DMS153 treated with DMSO at 0.1 percent for 48 hours (cell line): Measurements from ENCODE around the gene KIF23.
"Not testable (repeated sequence)": the region's sequence is repeated elsewhere in the genome, so short reads cannot be mapped to it uniquely, and the experiment has no call there.

ENCODE experiments used
- DNase-seq: peaks from one replicate; lab custom pipeline; 2025; ENCODE audit not compliant: unreplicated experiment; lab: John Stamatoyannopoulos, UW

The KIF23 gene

GRCh38 chr15:69413822-69414700 lies at the start of gene KIF23:
TSS of gene KIF23 (plus strand) at chr15:69414349. CDS start at chr15:69414466, 117 bp downstream.
- DNase-seq, result peak; percentile 77

- DNase-seq, result no peak
These were observed 46.9 kb upstream of the KIF23 start for GRCh38 chr15:69367236-69367635.

- no peak for DNase-seq
These were observed 44.5 kb upstream of the KIF23 start for GRCh38 chr15:69369631-69370030.

- DNase-seq, result no peak
These were observed 40.7 kb upstream of the KIF23 start for GRCh38 chr15:69373406-69373805.

DNA sequence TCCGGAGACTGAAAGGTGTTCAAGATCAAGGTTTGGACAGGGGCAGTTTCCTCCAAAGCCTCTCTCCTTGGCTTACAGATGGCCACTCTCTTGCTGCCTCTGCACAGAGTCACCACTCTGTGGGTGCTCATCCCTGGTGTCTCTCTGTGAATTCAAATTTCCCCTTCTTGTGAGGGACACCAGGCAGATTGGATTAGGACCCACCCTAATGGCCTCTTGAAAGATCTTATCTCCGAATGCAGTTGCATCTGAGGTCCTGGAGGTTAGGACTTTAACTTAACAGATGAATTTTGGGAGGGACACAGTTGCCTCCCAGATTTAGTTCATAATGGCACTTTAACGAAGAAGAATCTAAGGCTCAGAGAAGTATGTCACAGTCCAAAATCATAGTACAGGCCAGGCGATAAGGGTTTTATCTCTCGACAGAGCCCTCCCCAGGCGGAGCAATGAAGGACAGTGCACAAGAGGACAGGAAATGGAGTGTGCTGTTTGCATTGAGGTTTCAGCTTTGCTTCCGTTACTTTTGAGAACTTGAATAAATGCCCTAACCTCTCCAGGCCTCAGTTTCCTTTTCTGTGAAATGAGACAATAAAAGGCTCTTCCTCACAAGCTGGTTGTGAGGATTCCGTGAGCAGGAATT lies 38.9 kb upstream of the KIF23 start:
- no peak for DNase-seq

GRCh38 chr15:69377216-69377970 lies 36.8 kb upstream of the KIF23 start:
- DNase-seq, result no peak

DNA sequence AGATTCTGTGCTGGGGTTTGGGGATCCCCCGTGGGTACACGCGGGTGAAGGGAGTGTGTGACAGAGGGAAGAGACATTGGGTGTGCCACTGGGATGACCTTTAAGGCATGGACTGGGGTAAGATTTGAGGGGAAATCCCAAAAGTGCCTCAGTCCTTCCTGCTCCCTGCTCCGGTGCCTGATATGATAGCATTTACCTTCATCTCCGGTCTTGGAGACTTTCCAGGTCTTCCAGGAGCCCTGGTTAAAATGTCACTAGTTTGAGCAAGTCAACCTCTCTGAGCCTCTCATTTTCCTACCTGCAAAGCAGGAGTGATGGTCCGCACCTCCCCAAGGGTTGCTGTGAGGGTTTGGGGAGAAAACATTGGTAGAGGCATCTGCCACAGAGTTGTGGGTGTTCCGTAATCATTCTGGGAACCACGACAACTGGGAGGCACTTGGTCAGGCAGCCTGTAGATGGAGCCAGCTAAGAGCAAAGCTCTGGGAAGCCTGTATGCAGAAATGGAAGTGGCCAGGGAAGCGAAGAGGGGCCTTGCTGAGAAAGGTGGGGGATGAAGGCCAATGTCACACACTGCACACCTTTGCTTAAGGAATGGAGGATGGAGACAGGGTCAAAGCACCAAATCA lies 33.9 kb upstream of the KIF23 start:
- DNase-seq, result no peak

GRCh38 chr15:69380726-69381105 lies 33.4 kb upstream of the KIF23 start:
- no peak for DNase-seq

GRCh38 chr15:69382176-69382575 lies 32.0 kb upstream of the KIF23 start:
- not testable (repeated sequence) for DNase-seq

DNA sequence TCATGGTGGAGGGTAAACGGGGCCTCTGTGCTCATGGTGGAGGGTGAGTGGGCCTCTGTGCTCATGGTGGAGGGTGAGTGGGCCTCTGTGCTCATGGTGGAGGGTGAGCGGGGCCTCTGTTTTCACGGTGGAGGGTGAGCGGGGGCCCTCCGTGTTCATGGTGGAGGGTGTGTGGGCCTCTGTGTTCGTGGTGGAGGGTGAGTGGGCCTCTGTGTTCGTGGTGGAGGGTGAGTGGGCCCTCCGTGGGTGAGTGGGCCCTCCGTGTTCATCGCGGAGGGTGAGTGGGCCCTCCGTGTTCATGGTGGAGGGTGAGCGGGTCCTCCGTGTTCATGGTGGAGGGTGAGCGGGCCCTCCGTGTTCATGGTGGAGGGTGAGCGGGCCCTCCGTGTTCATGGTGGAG lies 30.1 kb upstream of the KIF23 start:
- DNase-seq, result not testable (repeated sequence)

DNA sequence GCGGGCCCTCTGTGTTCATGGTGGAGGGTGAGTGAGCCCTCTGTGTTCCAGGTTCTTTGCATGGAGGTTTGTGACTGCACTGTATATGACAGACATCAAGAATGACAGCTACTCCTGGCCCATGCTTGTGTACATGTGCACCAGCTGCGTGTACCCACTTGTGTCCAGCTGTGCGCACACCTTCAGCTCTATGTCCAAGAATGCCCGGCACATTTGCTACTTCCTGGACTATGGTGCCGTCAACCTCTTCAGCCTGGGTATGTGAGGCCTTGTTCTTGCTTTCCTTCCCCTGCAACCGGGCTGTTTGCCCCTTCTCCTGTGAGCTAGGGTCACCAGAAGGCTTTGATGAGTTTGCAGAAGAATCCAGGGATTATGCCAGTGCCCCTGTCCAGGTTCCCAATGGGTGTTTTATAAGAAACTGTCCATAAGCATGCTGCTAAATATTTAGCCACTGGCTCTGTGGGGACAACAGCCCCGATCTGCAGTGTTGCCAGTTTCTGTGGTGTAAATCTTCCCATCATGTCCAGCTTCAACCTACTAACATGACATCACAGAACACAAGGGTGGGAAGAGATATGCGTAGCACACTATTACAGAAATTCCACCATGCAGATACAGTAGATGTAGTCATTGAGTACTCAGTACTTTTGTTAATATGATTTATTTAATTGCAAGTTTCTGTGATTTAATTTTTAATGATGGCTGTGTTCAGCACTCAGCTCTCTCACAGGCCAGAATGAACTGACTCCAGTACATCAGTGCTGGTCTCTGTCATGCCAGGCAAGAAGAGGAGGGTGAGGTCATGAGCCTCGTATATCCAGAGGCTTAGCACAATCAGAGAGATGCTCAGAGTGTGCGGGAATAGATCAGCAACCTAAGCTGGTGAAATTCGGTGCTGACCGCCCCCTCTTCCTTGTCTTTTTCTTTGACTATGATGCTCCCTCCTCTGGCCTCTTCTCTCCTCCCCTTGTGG lies 29.2 kb upstream of the KIF23 start:
- no peak for DNase-seq

DNA sequence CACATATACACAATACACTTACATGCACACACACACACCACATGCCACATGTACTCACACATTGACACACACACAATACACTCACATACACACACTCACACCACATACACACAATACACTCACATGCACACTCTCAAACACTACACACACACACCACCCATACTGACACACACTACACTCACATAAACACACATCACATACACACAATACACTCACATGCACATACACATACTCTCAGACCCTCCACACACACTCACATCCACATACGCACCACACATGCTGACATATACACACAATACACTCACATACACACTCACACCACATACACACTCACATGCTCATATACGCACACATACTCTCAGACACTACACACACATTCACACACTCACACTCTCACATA lies 28.3 kb upstream of the KIF23 start:
- DNase-seq, result no peak

DNA sequence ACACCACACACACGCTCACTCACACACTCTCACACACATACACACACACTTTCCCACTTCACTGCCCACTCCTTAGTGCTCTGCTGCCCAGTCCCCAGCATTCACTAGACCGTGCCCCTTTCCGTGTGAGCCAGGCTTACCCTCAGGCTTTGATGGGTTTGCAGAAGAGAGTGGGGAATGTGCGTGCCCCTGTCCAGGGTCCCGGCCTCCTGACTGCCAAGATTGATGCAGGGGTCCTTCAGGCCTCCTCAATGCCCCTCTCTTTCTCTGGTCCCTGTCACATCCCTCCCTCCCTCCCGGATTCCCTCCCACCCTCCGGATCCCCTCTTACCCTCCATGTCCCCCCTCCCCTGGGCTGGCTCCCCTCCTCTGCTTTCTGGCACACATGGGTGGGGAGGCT lies 27.9 kb upstream of the KIF23 start:
- no peak for DNase-seq

GRCh38 chr15:69388260-69388705 lies 25.9 kb upstream of the KIF23 start:
- DNase-seq, result no peak

DNA sequence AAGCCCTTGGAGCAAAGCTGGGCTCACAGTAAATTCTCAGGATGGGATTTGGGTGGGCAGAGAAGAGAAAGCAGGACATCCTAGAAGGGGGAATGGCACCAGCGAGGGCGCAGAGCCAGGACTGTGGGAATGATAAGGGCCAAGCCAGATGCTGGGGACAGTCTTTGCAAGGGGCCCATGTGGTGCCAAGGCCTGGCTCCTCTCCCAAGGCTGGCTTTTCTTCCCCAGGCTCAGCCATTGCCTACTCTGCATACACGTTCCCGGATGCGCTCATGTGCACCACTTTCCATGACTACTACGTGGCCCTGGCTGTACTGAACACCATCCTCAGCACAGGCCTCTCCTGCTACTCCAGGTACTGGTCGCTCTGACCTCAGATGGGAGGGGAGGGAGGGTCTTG lies 24.7 kb upstream of the KIF23 start:
- no peak for DNase-seq

GRCh38 chr15:69390575-69390974 lies 23.6 kb upstream of the KIF23 start:
- no peak for DNase-seq

DNA sequence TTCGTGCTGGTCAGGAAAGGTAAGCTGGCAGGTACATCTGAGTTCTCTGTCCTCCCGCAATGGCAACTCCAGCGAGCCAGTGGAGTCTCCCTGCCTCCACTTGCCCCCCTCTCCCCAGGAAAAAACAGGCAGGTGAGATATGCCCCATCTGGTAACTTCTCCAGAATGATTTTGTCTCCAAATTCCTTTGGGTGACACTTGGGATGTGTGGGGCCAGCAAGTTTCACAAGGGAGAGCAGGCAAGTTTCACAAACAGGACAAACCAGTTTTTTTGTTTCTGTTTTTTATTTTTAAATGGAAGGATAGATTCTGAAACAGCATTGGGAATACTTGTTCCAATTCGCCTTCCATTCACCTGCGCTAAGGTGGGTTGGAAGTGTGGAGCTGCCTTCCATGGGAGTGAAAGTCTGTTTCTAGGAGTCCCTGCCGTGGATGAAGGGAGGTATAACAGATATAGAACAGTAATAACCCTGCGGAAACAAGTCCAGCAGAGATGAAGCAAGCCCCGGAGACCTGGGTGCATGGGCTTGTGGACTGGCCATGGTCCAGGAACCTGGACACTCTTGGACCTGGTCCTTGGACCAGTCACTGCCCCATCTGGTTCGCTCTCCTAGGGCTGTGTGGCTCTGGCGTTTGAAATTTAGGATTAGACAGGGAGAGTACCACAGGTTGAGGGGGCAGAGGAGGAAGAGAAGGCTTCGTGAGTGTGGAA lies 22.9 kb upstream of the KIF23 start:
- no peak for DNase-seq

DNA sequence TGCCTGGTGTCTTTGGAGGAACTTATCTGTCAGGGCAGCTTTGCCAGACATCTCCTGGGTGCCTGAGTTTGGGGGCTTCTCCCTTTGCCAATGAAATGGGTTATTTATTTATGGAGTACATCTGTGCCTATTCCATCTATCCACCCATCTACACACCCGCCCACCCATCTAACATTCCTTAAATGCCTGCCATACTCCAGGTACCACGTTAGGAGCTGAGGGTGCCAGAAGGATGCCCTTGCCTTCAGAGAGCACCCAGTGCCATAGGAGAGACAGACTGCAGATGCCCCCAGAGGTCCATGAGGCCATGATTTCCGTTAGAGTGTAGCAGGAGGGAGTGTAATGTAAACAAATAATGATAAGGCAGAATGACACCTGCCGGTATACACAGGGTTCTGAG lies 21.8 kb upstream of the KIF23 start:
- DNase-seq, result no peak

- no peak for DNase-seq
These were observed 20.2 kb upstream of the KIF23 start for GRCh38 chr15:69393831-69394491.
